T-helper 17 cell (primary cell): ENCODE results near the gene RNF151. TPM values are rescaled to one million over a fixed set of nuclear protein-coding genes. Genes with fewer than 3 reads are reported as not detected.
"Not testable (repeated sequence)": the region's sequence is repeated elsewhere in the genome, so short reads cannot be mapped to it uniquely, and the experiment has no call there.

Experiments used
- ATAC-seq: fragments of 150-1000 bp; cut with Tn5 transposase; 2 replicates; pipeline ENCODE4 v1.10.0; 2021; ENCODE audit warnings: mild to moderate bottlenecking, moderate library complexity
- DNase-seq, 3 donors: peaks; one replicate each; pipeline versions ENCODE4 v3.0.0 to v3.0.0-alpha.2; 2020 to 2021
- H3K9me3 ChIP-seq: one replicate; pipeline ENCODE4 v1.7.0; 2013; ENCODE audit warnings: low read length, mild to moderate bottlenecking; ENCODE audit not compliant: control insufficient read depth, poor library complexity, severe bottlenecking
- H3K27ac Mint-ChIP-seq: one replicate; pipeline ENCODE4 v1.8.0; 2022; ENCODE audit warnings: mild to moderate bottlenecking, moderate library complexity, mixed read lengths
- H3K27me3 Mint-ChIP-seq: one replicate; pipeline ENCODE4 v1.8.0; 2022; ENCODE audit warnings: mixed read lengths
- H3K36me3 Mint-ChIP-seq: one replicate; pipeline ENCODE4 v1.8.0; 2022; ENCODE audit warnings: low read depth, mixed read lengths
- H3K4me1 Mint-ChIP-seq: one replicate; pipeline ENCODE4 v1.8.0; 2022; ENCODE audit warnings: mild to moderate bottlenecking, mixed read lengths
- H3K4me3 Mint-ChIP-seq: one replicate; pipeline ENCODE4 v1.8.0; 2022; ENCODE audit warnings: mild to moderate bottlenecking, moderate library complexity, mixed read lengths
- total RNA-seq, 4 donors: library from RNA in 2 of 4; stranded (reverse) in 2 of 4; gene quantifications; one replicate each; pipeline ENCODE4 v1.2.3 and lab custom pipeline; 2022 to 2026

RNF151 gene
- total RNA-seq, 2 donors from 2014 or later, result not detected

GRCh38 chr16:1959269-1960039 lies 7.2 kb upstream of the RNF151 start, which contains the start of gene NDUFB10:
Gene NDUFB10 (plus strand): TSS chr16:1959538. CDS start chr16:1959625, 87 bp downstream.
- Mint-ChIP-seq H3K4me3 (peak within 1 kb of the TSS; percentile 96), H3K36me3 (peaks cover 4% of the 10 kb centered on the region), H3K27ac (peak within 1 kb of the TSS; percentile 98), H3K27me3 (no peaks in the 10 kb centered on the region), H3K4me1 (peaks cover 28% of the 10 kb centered on the region)
- DNase-seq (peak; percentile 86 to 94 (median 92)), ATAC-seq (peak; percentile 89)
- no peaks in the 10 kb centered on the region for H3K9me3 ChIP-seq

- peaks cover 4% of the 10 kb centered on the region for H3K36me3 Mint-ChIP-seq
- DNase-seq, result no peak
These were observed 5.7 kb upstream of the RNF151 start for GRCh38 chr16:1960665-1961630.

GRCh38 chr16:1961651-1962067 lies 5.0 kb upstream of the RNF151 start:
- ATAC-seq, result no peak
- peaks cover 4% of the 10 kb centered on the region for H3K36me3 Mint-ChIP-seq
- peaks cover 40% of the 10 kb centered on the region for H3K4me1 Mint-ChIP-seq
- peak overlapping the region; percentile 98 for H3K27ac Mint-ChIP-seq
- H3K27me3 Mint-ChIP-seq, result no peaks in the 10 kb centered on the region
- no peak for DNase-seq
- H3K9me3 ChIP-seq, result no peaks in the 10 kb centered on the region
- H3K4me3 Mint-ChIP-seq, result peak overlapping the region; percentile 96

More at GRCh38 chr16:1960665-1961630, 5.7 kb upstream of the RNF151 start:
- ATAC-seq, result no peak
- peaks cover 40% of the 10 kb centered on the region for H3K4me1 Mint-ChIP-seq
- H3K27me3 Mint-ChIP-seq, result no peaks in the 10 kb centered on the region
- H3K27ac Mint-ChIP-seq, result peak overlapping the region; percentile 98
- H3K4me3 Mint-ChIP-seq, result peak overlapping the region; percentile 96
- H3K9me3 ChIP-seq, result no peaks in the 10 kb centered on the region

- H3K36me3 Mint-ChIP-seq, H3K27me3 Mint-ChIP-seq, H3K9me3 ChIP-seq, DNase-seq, ATAC-seq: not testable (repeated sequence)
- Mint-ChIP-seq H3K27ac (peak overlapping the region; percentile 98), H3K4me1 (peaks cover 43% of the 10 kb centered on the region), H3K4me3 (peak overlapping the region; percentile 93)
These were observed 4.2 kb upstream of the RNF151 start for GRCh38 chr16:1962161-1963153.

GRCh38 chr16:1963806-1964505 lies 2.7 kb upstream of the RNF151 start:
- Mint-ChIP-seq H3K4me3 (peak overlapping the region; percentile 93), H3K27me3 (no peaks in the 10 kb centered on the region), H3K27ac (peak overlapping the region; percentile 98), H3K4me1 (peaks cover 45% of the 10 kb centered on the region), H3K36me3 (peaks cover 4% of the 10 kb centered on the region)
- no peaks in the 10 kb centered on the region for H3K9me3 ChIP-seq
- DNase-seq (no peak), ATAC-seq (peak; percentile 16)

GRCh38 chr16:1964506-1965395 lies 1.9 kb upstream of the RNF151 start, which contains the start of gene RPS2:
Gene RPS2 (minus strand): TSS chr16:1964826. CDS start chr16:1964625, 201 bp downstream.
- Mint-ChIP-seq H3K36me3 (peaks cover 4% of the 10 kb centered on the region), H3K4me1 (peaks cover 45% of the 10 kb centered on the region), H3K27ac (peak within 1 kb of the TSS; percentile 98), H3K4me3 (peak within 1 kb of the TSS; percentile 93), H3K27me3 (no peaks in the 10 kb centered on the region)
- DNase-seq, result peak; percentile 96 to 99 (median 98)
- no peaks in the 10 kb centered on the region for H3K9me3 ChIP-seq
- ATAC-seq, result peak; percentile 91

GRCh38 chr16:1965396-1966001 lies 1.2 kb upstream of the RNF151 start:
- Mint-ChIP-seq H3K27me3 (no peaks in the 10 kb centered on the region), H3K4me3 (peak overlapping the region; percentile 93), H3K4me1 (peaks cover 41% of the 10 kb centered on the region), H3K27ac (peak overlapping the region; percentile 98), H3K36me3 (peaks cover 4% of the 10 kb centered on the region)
- ATAC-seq (no peak), DNase-seq (no peak)
- H3K9me3 ChIP-seq, result no peaks in the 10 kb centered on the region

GRCh38 chr16:1968146-1968953 lies 1.7 kb downstream of the RNF151 start:
- no peak for DNase-seq
- ATAC-seq, result no peak
- Mint-ChIP-seq H3K4me3 (no peak overlapping the region), H3K27me3 (no peaks in the 10 kb centered on the region), H3K36me3 (peaks cover 6% of the 10 kb centered on the region), H3K4me1 (peaks cover 48% of the 10 kb centered on the region), H3K27ac (no peak overlapping the region)
- no peaks in the 10 kb centered on the region for H3K9me3 ChIP-seq

GRCh38 chr16:1971796-1972489 lies 5.3 kb downstream of the RNF151 start, which contains the start of gene TBL3:
Gene TBL3 (plus strand): TSS chr16:1972053. CDS start chr16:1972165, 112 bp downstream.
- no peaks in the 10 kb centered on the region for H3K9me3 ChIP-seq
- peaks cover 28% of the 10 kb centered on the region for H3K4me1 Mint-ChIP-seq
- DNase-seq, result peak; percentile 94 to 97 (median 94)
- H3K27ac Mint-ChIP-seq, result peak within 1 kb of the TSS; percentile 97
- no peaks in the 10 kb centered on the region for H3K27me3 Mint-ChIP-seq
- H3K36me3 Mint-ChIP-seq, result peaks cover 8% of the 10 kb centered on the region
- H3K4me3 Mint-ChIP-seq, result peak within 1 kb of the TSS; percentile 98
- peak; percentile 96 for ATAC-seq

- Mint-ChIP-seq H3K4me3 (peak overlapping the region; percentile 98), H3K27ac (peak overlapping the region; percentile 97), H3K27me3 (no peaks in the 10 kb centered on the region), H3K36me3 (peaks cover 8% of the 10 kb centered on the region), H3K4me1 (peaks cover 25% of the 10 kb centered on the region)
- H3K9me3 ChIP-seq, result no peaks in the 10 kb centered on the region
- ATAC-seq (no peak), DNase-seq (no peak)
These were observed 5.8 kb downstream of the RNF151 start for GRCh38 chr16:1972490-1972877.
